HEK293T (cell line): ENCODE measurements around the gene VAT1.
A peak's percentile ranks its signal among the peaks of the same experiment; 100 is the strongest.

Experiments
- CTCF ChIA-PET: fragments of 350-600 bp; formaldehyde crosslinking; extraction: SDS; loops from one replicate; lab custom pipeline; 2021; ENCODE audit warnings: antibody characterized with exemption, inconsistent platforms; lab: Yijun Ruan, JAX
- POLR2A ChIA-PET: fragments of 350-600 bp; formaldehyde crosslinking; extraction: SDS; loops from one replicate; lab custom pipeline; 2020; ENCODE audit warnings: antibody characterized with exemption, inconsistent platforms; lab: Yijun Ruan, JAX
- DNase-seq: peaks from one replicate; pipeline ENCODE4 v3.0.0; 2012; ENCODE audit warnings: mixed read lengths; ENCODE audit errors: extremely low spot score
- ARNT ChIP-seq: fragments of 450-650 bp; IDR thresholded peaks from 2 replicates; pipeline ENCODE4 v1.6.1; 2017; ENCODE audit warnings: mild to moderate bottlenecking
- BHLHE40 ChIP-seq: fragments of 450-650 bp; IDR thresholded peaks from 2 replicates; pipeline ENCODE4 v1.6.1; 2016; ENCODE audit warnings: mild to moderate bottlenecking, moderate library complexity, borderline replicate concordance
- CTBP1 ChIP-seq: fragments of 450-650 bp; IDR thresholded peaks from 2 replicates; pipeline ENCODE4 v1.6.1; 2016; ENCODE audit warnings: borderline replicate concordance
- ELF4 ChIP-seq: fragments of 450-650 bp; IDR thresholded peaks from 2 replicates; pipeline ENCODE4 v1.6.1; 2017; ENCODE audit warnings: antibody characterized with exemption
- FOXA1 ChIP-seq: fragments of 450-650 bp; IDR thresholded peaks from 2 replicates; pipeline ENCODE4 v1.6.1; 2016; ENCODE audit warnings: mild to moderate bottlenecking
- FOXK2 ChIP-seq: fragments of 450-650 bp; IDR thresholded peaks from 2 replicates; pipeline ENCODE4 v1.6.1; 2016; ENCODE audit warnings: mild to moderate bottlenecking
- FOXM1 ChIP-seq: fragments of 450-650 bp; IDR thresholded peaks from 2 replicates; pipeline ENCODE4 v1.6.1; 2017; ENCODE audit warnings: mild to moderate bottlenecking, borderline replicate concordance
- HDGF ChIP-seq: fragments of 450-650 bp; IDR thresholded peaks from 2 replicates; pipeline ENCODE4 v1.6.1; 2017; ENCODE audit warnings: antibody characterized with exemption, borderline replicate concordance
- L3MBTL2 ChIP-seq: fragments of 450-650 bp; conservative IDR thresholded peaks from 2 replicates; pipeline ENCODE4 v1.6.1; 2016; ENCODE audit warnings: mild to moderate bottlenecking
- LEF1 ChIP-seq: fragments of 450-650 bp; IDR thresholded peaks from 2 replicates; pipeline ENCODE4 v1.6.1; 2017; ENCODE audit warnings: mild to moderate bottlenecking, borderline replicate concordance
- NFRKB ChIP-seq: fragments of 450-650 bp; IDR thresholded peaks from 2 replicates; pipeline ENCODE4 v1.6.1; 2016; ENCODE audit warnings: mild to moderate bottlenecking, moderate library complexity
- SP1 ChIP-seq: fragments of 450-650 bp; IDR thresholded peaks from 2 replicates; pipeline ENCODE4 v1.6.1; 2017
- SUZ12 ChIP-seq: fragments of 450-650 bp; IDR thresholded peaks from 2 replicates; pipeline ENCODE4 v1.6.1; 2016; ENCODE audit warnings: mild to moderate bottlenecking
- TARDBP ChIP-seq: fragments of 450-650 bp; IDR thresholded peaks from 2 replicates; pipeline ENCODE4 v1.6.1; 2016
- ZNF384 ChIP-seq: fragments of 450-650 bp; IDR thresholded peaks from 2 replicates; pipeline ENCODE4 v1.6.1; 2016
- TF ChIP-seq, protein P1 (sequence below): fragments of 450-650 bp; IDR thresholded peaks from 2 replicates; pipeline ENCODE4 v1.6.1; 2016

Gene VAT1

DNA sequence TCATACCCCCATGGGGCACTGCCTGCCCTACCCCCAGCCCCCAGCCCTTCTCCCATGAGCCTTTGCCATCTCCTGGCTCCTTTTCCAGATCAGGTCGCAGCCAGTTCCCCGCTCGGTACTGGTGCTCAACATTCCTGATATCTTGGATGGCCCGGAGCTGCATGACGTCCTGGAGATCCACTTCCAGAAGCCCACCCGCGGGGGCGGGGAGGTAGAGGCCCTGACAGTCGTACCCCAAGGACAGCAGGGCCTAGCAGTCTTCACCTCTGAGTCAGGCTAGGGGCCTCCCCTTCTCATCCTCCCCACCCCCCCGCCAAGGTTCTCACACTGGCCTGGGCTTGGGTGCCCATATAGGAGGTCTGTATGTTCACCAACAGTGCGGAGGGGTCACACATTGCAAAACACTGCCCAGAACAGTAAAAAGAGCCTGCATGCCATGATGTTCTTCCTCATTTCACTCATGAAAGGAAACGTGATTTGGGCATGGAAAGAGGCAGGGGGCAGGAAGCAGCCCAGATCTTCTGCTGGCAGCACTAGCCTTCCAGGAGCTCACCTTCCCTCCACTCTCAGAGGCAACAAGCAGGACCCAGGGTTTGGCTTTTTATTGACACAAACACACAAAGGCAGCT lies 8.1 kb downstream of the VAT1 start:
- no peak for DNase-seq
- ChIA-PET CTCF (interaction anchor here (0.6 kb wide), 1 partner anchor 31 kb away, joined by 3 read pairs; no protein-coding TSS in a partner anchor), POLR2A (interaction anchor here (0.7 to 4.9 kb wide), 4 partner anchors 12 to 354 kb away, joined by 3 to 47 read pairs (median 4); partner anchors contain the start of gene RPL27)
- TF ChIP-seq ARNT: no peak

DNA sequence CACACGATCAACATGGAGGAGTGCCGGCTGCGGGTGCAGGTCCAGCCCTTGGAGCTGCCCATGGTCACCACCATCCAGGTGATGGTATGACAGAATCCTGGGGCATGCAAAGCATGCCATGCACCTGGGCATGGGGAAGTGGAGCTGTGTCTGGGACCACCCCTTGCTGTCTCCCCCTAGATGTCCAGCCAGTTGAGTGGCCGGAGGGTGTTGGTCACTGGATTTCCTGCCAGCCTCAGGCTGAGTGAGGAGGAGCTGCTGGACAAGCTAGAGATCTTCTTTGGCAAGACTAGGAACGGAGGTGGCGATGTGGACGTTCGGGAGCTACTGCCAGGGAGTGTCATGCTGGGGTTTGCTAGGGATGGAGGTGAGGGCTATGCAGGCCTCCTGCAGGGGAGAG lies 8.9 kb downstream of the VAT1 start:
- TF ChIP-seq ARNT: no peak
- TF ChIP-seq CTBP1: no peak
- TF ChIP-seq FOXA1: no peak
- no peak for TF ChIP-seq LEF1
- no peak for TF ChIP-seq NFRKB
- no peak for TF ChIP-seq ZNF384
- TF ChIP-seq HDGF: no peak
- TF ChIP-seq ELF4: no peak
- TF ChIP-seq SP1: no peak
- ChIA-PET POLR2A (interaction anchor here (1.0 to 4.9 kb wide), 2 partner anchors 8 to 15 kb away, joined by 3 to 47 read pairs; partner anchors contain the start of gene RPL27), CTCF (no interaction called here)
- DNase-seq: no peak

DNA sequence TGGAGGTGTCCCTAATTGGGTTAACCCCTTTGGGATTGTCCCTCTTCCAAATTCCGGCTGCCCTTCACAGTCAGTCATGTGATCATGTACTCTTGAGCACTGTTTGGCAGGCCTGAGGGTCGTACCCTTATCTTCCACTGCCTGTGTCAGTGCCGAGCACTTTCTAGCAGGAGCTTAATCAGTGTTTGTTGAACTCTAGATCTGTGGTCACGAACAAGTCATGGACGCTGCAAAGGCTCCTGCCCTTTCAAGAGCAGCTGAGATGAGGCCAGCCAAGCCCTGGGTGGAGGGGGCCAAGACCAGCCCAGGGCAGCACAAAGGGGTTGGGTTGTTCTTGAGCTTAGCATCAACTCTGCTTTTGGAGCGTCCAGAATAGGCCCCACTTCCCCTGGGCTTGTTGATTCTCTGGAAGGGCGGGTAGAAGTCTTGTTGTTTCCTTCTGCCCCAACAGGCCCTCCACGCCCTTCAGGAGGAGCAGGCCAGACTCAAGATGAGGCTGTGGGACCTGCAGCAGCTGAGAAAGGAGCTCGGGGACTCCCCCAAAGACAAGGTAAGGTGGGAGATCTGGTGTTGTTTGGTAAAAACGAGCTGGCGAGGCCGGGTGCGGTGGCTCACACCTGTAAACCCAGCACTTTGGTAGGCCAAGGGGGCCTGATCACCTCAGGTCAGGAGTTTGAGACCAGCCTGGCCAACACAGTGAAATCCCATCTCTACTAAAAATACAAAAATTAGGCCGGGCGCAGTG lies 10.3 kb downstream of the VAT1 start:
- no peak for TF ChIP-seq ELF4
- TF ChIP-seq TARDBP: no peak
- no peak for TF ChIP-seq FOXK2
- no peak for TF ChIP-seq ARNT
- no peak for TF ChIP-seq FOXM1
- TF ChIP-seq BHLHE40: no peak
- TF ChIP-seq NFRKB: no peak
- no peak for TF ChIP-seq HDGF
- no peak for TF ChIP-seq CTBP1
- no peak for DNase-seq
- POLR2A ChIA-PET: interaction anchor here (1.0 to 4.9 kb wide), 6 partner anchors 9 to 48 kb away, joined by 3 to 47 read pairs (median 4); partner anchors contain the start of genes AARSD1, RPL27 and VAT1
- CTCF ChIA-PET: interaction anchor here (0.6 to 1.0 kb wide), 2 partner anchors 12 to 14 kb away, joined by 3 read pairs; partner anchors contain the start of gene RPL27

DNA sequence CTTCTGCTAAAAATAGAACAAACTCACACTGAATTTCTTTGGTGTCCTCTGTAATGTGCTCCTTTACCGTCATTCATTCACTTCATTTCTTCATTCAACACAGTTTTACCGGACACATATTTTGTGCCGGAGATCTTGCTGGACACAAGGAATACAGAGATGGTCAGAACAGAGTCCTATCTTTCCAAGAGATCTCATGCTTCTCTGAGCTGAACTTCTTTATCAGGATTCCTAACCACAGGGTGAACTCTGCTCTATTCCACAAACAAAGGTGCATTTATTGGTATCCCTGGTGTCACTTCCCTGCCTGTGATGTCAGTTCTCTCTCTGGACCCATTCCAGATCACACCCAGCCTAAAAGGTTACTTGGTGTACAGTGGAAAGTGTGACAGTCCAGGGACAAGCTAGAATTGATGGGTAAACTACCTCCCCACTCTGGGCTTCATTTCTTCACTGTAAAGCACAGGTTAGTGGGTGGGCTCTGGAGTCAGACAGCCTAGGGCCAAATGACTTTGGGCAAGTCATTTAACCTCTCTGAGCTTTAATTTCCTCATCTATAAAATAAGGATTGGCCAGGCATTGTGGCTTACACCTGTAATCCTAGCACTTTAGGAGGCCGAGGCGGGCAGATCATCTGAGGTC lies 11.4 kb downstream of the VAT1 start:
- POLR2A ChIA-PET: interaction anchor here (1.5 to 2.2 kb wide), 3 partner anchors 12 to 305 kb away, joined by 4 to 15 read pairs (median 6); partner anchors contain the start of gene RPL27
- DNase-seq: no peak
- no peak for TF ChIP-seq FOXK2
- no peak for TF ChIP-seq CTBP1
- TF ChIP-seq, protein P1, sequence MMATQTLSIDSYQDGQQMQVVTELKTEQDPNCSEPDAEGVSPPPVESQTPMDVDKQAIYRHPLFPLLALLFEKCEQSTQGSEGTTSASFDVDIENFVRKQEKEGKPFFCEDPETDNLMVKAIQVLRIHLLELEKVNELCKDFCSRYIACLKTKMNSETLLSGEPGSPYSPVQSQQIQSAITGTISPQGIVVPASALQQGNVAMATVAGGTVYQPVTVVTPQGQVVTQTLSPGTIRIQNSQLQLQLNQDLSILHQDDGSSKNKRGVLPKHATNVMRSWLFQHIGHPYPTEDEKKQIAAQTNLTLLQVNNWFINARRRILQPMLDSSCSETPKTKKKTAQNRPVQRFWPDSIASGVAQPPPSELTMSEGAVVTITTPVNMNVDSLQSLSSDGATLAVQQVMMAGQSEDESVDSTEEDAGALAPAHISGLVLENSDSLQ: no peak
- TF ChIP-seq FOXA1: no peak
- TF ChIP-seq NFRKB: no peak
- no peak for TF ChIP-seq ARNT
- TF ChIP-seq HDGF: no peak
- TF ChIP-seq FOXM1: no peak
- no peak for TF ChIP-seq TARDBP
- CTCF ChIA-PET: no interaction called here

GRCh38 chr17:43006639-43007551 lies 15.3 kb downstream of the VAT1 start, which contains the start of gene IFI35:
Gene IFI35, plus strand, starts transcription at chr17:43006784. Its CDS starts 164 bp downstream, at chr17:43006948.
- DNase-seq: peak; percentile 49
- POLR2A ChIA-PET: interaction anchor here (0.8 to 2.0 kb wide), 4 partner anchors 9 to 361 kb away, joined by 3 to 30 read pairs (median 4); partner anchors contain the start of genes BECN1 and RPL27
- CTCF ChIA-PET: no interaction called here
- TF ChIP-seq ARNT (no peak), SUZ12 (no peak), FOXK2 (no peak), TARDBP (no peak), L3MBTL2 (no peak), LEF1 (no peak), BHLHE40 (no peak), SP1 (no peak), HDGF (no peak), NFRKB (no peak), FOXA1 (no peak), CTBP1 (no peak), ELF4 (no peak), ZNF384 (no peak), FOXM1 (no peak)
- TF ChIP-seq, protein P1: no peak
